Mesenchymal stem cell (in vitro differentiated cells and primary cell): ENCODE data around the gene GATM.

ENCODE experiments used
- DNase-seq: peaks from one replicate; pipeline ENCODE4 v3.0.0-alpha.2; 2013
- H2AFZ ChIP-seq: one replicate; pipeline ENCODE4 v1.6.1; 2013; ENCODE audit warnings: low read depth, mild to moderate bottlenecking, control low read depth, inconsistent platforms, low read length, moderate library complexity
- H2AK5ac ChIP-seq: 2 replicates; pipeline ENCODE4 v1.6.1; 2013; ENCODE audit warnings: low read length, moderate library complexity, mild to moderate bottlenecking, inconsistent platforms; ENCODE audit not compliant: severe bottlenecking
- H2BK120ac ChIP-seq: one replicate; pipeline ENCODE4 v1.6.1; 2013; ENCODE audit warnings: low read depth, mild to moderate bottlenecking, inconsistent platforms, low read length, moderate library complexity
- H2BK12ac ChIP-seq, 2 experiments: one replicate each; pipeline ENCODE4 v1.6.1; 2013; ENCODE audit warnings: inconsistent platforms in 2 of 2, low read length in 2 of 2, mild to moderate bottlenecking in 2 of 2, moderate library complexity in 2 of 2, control low read depth in 1 of 2
- H2BK15ac ChIP-seq: one replicate; pipeline ENCODE4 v1.6.1; 2013; ENCODE audit warnings: mild to moderate bottlenecking, low read depth, inconsistent platforms; ENCODE audit not compliant: poor library complexity, severe bottlenecking
- H2BK5ac ChIP-seq: 2 replicates; pipeline ENCODE4 v1.6.1; 2013; ENCODE audit warnings: low read depth, mild to moderate bottlenecking, low read length, control low read depth, inconsistent platforms; ENCODE audit not compliant: poor library complexity, severe bottlenecking
- H3K14ac ChIP-seq, 2 experiments: one replicate each; pipeline ENCODE4 v1.6.1; 2013; ENCODE audit warnings: inconsistent platforms in 2 of 2, low read length in 2 of 2, control low read depth in 1 of 2, mild to moderate bottlenecking in 1 of 2, moderate library complexity in 1 of 2
- H3K18ac ChIP-seq, 2 experiments: one replicate each; pipeline ENCODE4 v1.6.1; 2013; ENCODE audit warnings: inconsistent platforms in 2 of 2, low read length in 2 of 2, control low read depth in 1 of 2, low read depth in 1 of 2, mild to moderate bottlenecking in 1 of 2
- H3K23ac ChIP-seq, 2 experiments: one replicate each; pipeline ENCODE4 v1.6.1; 2013; ENCODE audit warnings: inconsistent platforms in 2 of 2, low read length in 2 of 2, mild to moderate bottlenecking in 2 of 2, moderate library complexity in 2 of 2, control low read depth in 1 of 2
- H3K27ac ChIP-seq: 2 replicates; pipeline ENCODE4 v1.5.1; 2013; ENCODE audit warnings: mild to moderate bottlenecking, moderate library complexity, low read length, control low read depth, inconsistent platforms; ENCODE audit not compliant: poor library complexity, severe bottlenecking
- H3K27me3 ChIP-seq, 2 experiments: 2 replicates each; pipeline versions ENCODE4 v1.6.1 to v1.7.0; 2013; ENCODE audit warnings: low read length in 2 of 2, mild to moderate bottlenecking in 2 of 2, moderate library complexity in 2 of 2, control low read depth in 1 of 2, inconsistent platforms in 1 of 2; ENCODE audit not compliant: control insufficient read depth in 1 of 2, insufficient read depth in 1 of 2
- H3K36me3 ChIP-seq, 2 experiments: 2 replicates each; pipeline versions ENCODE4 v1.6.1 to v1.7.0; 2013; ENCODE audit warnings: low read length in 2 of 2, control low read depth in 1 of 2, inconsistent platforms in 1 of 2, low read depth in 1 of 2, mild to moderate bottlenecking in 1 of 2; ENCODE audit not compliant: insufficient read depth in 2 of 2, control insufficient read depth in 1 of 2
- H3K4ac ChIP-seq, 2 experiments: one replicate each; pipeline ENCODE4 v1.6.1; 2013; ENCODE audit warnings: inconsistent platforms in 2 of 2, low read length in 2 of 2, mild to moderate bottlenecking in 2 of 2, moderate library complexity in 2 of 2, control low read depth in 1 of 2, low read depth in 1 of 2
- H3K4me1 ChIP-seq: 2 replicates; pipeline ENCODE4 v1.6.1; 2013; ENCODE audit warnings: low read depth, low read length, control low read depth; ENCODE audit not compliant: control insufficient read depth, insufficient read depth
- H3K4me2 ChIP-seq: 2 replicates; pipeline ENCODE4 v1.6.1; 2013; ENCODE audit warnings: low read length, mild to moderate bottlenecking, inconsistent platforms; ENCODE audit not compliant: poor library complexity, severe bottlenecking
- H3K4me3 ChIP-seq, 2 experiments: 2 replicates each; pipeline versions ENCODE4 v1.5.1 to v1.7.0; 2013; ENCODE audit warnings: low read length in 2 of 2, mild to moderate bottlenecking in 2 of 2, control low read depth in 1 of 2, low read depth in 1 of 2; ENCODE audit not compliant: insufficient read depth in 1 of 2
- H3K79me1 ChIP-seq: replicated peaks from 2 replicates; pipeline ENCODE4 v1.6.1; 2013; ENCODE audit warnings: mild to moderate bottlenecking, control low read depth, low read length, inconsistent platforms; ENCODE audit not compliant: poor library complexity, severe bottlenecking
- H3K9ac ChIP-seq: 2 replicates; pipeline ENCODE4 v1.7.0; 2013; ENCODE audit warnings: mild to moderate bottlenecking, low read length, moderate library complexity
- H3K9me3 ChIP-seq: 2 replicates; pipeline ENCODE4 v1.7.0; 2013; ENCODE audit warnings: mild to moderate bottlenecking, low read length; ENCODE audit not compliant: control insufficient read depth
- H4K8ac ChIP-seq: one replicate; pipeline ENCODE4 v1.6.1; 2013; ENCODE audit warnings: inconsistent platforms, mild to moderate bottlenecking, low read length, moderate library complexity
- H4K91ac ChIP-seq: one replicate; pipeline ENCODE4 v1.6.1; 2013; ENCODE audit warnings: mild to moderate bottlenecking, low read length, inconsistent platforms
- WGBS: methylation state at CpG from one replicate; pipeline ENCODE4 v1.1.7; 2013; ENCODE audit warnings: mixed read lengths; 5-methylcytosine and 5-hydroxymethylcytosine counted together

The GATM gene

DNA sequence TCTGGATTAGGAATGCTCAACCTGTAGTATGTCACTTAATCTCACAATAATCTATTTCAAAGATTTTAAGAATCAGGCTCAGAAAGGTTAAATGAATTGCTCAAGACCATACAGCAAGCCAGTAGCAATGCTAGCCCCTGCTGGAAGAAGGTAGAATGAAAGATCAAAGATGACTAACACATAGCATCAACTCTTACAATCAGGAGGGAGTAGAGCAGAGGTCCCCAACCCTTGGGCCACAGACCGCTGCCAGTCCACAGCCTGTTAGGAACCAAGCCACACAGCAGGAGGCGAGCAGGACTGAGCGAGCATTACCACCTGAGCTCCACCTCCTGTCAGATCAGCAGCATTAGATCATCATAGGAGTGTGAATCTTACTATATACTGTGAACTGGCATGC, 15.5 kb upstream of the GATM start:
- H3K36me3 ChIP-seq, result no peaks in the 10 kb centered on the region
- H2AFZ ChIP-seq, result no peak overlapping the region
- H2BK15ac ChIP-seq, result no peak overlapping the region
- H3K4me2 ChIP-seq, result no peak overlapping the region
- no peak overlapping the region for H3K18ac ChIP-seq
- H3K4me1 ChIP-seq, result no peaks in the 10 kb centered on the region
- H2BK12ac ChIP-seq, result no peak overlapping the region
- H3K27ac ChIP-seq, result no peak overlapping the region
- no peak overlapping the region for H2BK5ac ChIP-seq
- no peak overlapping the region for H3K23ac ChIP-seq
- peak; percentile 19 for DNase-seq
- no peak overlapping the region for H3K4ac ChIP-seq
- H3K4me3 ChIP-seq, result no peak overlapping the region
- peaks cover 17 to 35% of the 10 kb centered on the region in 2 experiments for H3K27me3 ChIP-seq
- H3K9me3 ChIP-seq, result no peaks in the 10 kb centered on the region
- H4K91ac ChIP-seq, result no peak overlapping the region
- H3K9ac ChIP-seq, result no peak overlapping the region
- no peaks in the 10 kb centered on the region for H3K79me1 ChIP-seq
- WGBS, result 29% methylated on average over 1 of the region's 3 CpGs
- no peak overlapping the region for H3K14ac ChIP-seq
- H2BK120ac ChIP-seq, result no peak overlapping the region
- H4K8ac ChIP-seq, result no peak overlapping the region
- no peak overlapping the region for H2AK5ac ChIP-seq

DNA sequence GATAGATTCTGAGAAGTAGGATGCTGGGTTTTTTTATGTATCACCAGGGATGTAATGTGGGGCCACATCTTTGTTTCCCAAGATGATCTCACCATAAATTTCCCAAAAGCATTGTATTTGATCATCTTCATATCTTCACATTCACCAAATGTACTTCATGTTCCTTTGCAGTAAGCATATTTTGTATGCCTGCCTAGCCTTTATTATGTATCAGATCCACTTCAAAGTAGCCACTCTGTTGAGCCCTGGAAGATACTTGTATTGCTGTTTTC, 14.2 kb upstream of the GATM start:
- Histone ChIP-seq H3K4ac (no peak overlapping the region), H2AK5ac (no peak overlapping the region), H2BK120ac (no peak overlapping the region), H3K9ac (no peak overlapping the region), H2BK5ac (no peak overlapping the region), H3K27ac (no peak overlapping the region), H2BK12ac (no peak overlapping the region), H3K4me3 (no peak overlapping the region), H3K9me3 (no peaks in the 10 kb centered on the region), H3K36me3 (no peaks in the 10 kb centered on the region), H3K18ac (no peak overlapping the region), H4K91ac (no peak overlapping the region), H3K23ac (no peak overlapping the region), H3K4me2 (no peak overlapping the region), H2BK15ac (no peak overlapping the region), H2AFZ (no peak overlapping the region), H3K14ac (no peak overlapping the region), H3K79me1 (no peaks in the 10 kb centered on the region), H3K4me1 (no peaks in the 10 kb centered on the region), H3K27me3 (peaks cover 28 to 32% of the 10 kb centered on the region in 2 experiments), H4K8ac (no peak overlapping the region)
- no peak for DNase-seq

DNA sequence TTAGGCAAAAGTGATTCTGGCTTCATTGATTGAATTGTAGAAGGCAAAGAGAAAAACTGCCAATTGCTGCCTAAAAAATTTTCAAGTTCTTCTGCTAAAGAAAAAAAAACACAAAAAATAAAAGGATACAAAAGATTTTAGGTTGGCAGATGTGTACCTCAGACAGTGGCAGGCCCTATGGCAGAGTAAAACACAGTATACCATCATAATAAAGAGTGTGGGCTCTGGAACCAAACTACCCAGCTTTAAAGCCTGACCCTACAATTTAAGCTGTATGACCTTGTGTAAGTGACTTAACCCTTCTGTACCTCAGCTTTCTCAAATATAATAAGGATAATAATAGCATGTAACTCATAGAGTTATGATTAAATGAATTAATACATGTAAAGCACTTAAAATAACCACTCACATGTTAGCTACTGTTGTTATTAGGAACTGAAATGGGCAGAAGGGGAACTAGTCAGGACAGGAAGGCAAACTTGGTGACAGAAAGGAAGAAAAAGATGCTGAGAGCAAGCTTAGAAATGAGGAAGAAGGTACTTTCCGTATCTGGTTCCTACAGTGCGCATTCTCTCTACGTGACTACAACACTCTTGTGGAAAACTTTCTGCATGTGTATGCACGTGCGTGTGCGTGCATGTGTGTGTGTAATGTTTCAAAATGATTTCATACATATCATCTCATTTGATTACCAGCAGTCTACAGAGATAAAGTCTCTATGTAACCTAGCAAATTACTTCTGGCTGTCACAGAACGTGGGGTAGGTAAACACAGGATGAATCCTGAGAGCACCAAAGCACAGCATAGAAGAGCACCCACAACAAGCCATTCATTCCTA, 13.6 kb upstream of the GATM start:
- Histone ChIP-seq H3K14ac (no peak overlapping the region), H2AK5ac (no peak overlapping the region), H2BK5ac (no peak overlapping the region), H3K4me2 (no peak overlapping the region), H3K9ac (no peak overlapping the region), H3K79me1 (no peaks in the 10 kb centered on the region), H3K27ac (no peak overlapping the region), H3K36me3 (no peaks in the 10 kb centered on the region), H4K91ac (no peak overlapping the region), H3K27me3 (peaks cover 29 to 32% of the 10 kb centered on the region in 2 experiments), H3K23ac (no peak overlapping the region), H3K4me3 (no peak overlapping the region), H4K8ac (no peak overlapping the region), H3K4ac (no peak overlapping the region), H3K4me1 (no peaks in the 10 kb centered on the region), H2AFZ (no peak overlapping the region), H3K18ac (no peak overlapping the region), H2BK12ac (no peak overlapping the region), H3K9me3 (no peaks in the 10 kb centered on the region), H2BK120ac (no peak overlapping the region), H2BK15ac (no peak overlapping the region)
- no peak for DNase-seq
- 88% methylated on average over 4 of the region's 7 CpGs for WGBS

DNA sequence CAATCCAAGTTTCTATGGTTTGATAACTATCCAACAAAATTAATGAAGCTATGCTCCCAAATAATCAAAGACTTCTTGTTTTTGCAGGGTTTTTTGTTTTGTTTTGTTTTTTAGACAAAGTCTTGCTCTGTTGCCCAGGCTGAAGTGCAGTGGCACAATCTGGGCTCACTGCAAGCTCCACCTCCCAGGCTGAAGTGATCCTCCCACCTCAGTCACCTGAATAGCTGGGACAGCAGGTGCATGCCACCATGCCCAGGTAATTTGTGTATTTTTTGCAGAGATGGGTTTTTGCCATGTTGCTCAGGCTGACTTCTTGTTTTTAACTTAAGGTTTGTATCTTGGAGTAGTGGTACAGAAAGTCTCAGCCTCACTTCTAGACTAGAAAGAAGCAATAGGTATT, 11.0 kb upstream of the GATM start:
- H2AFZ ChIP-seq, result no peak overlapping the region
- H3K9me3 ChIP-seq, result no peaks in the 10 kb centered on the region

More for the DNA sequence above, 11.0 kb upstream of the GATM start:
- Histone ChIP-seq H3K27me3 (peaks cover 25 to 43% of the 10 kb centered on the region in 2 experiments), H3K4ac (no peak overlapping the region), H3K4me2 (no peak overlapping the region), H3K4me1 (no peaks in the 10 kb centered on the region), H2BK120ac (no peak overlapping the region), H4K91ac (no peak overlapping the region), H3K79me1 (no peaks in the 10 kb centered on the region), H3K27ac (no peak overlapping the region), H2AK5ac (no peak overlapping the region), H2BK12ac (no peak overlapping the region), H3K14ac (no peak overlapping the region), H4K8ac (no peak overlapping the region), H3K36me3 (no peaks in the 10 kb centered on the region), H2BK15ac (no peak overlapping the region), H2BK5ac (no peak overlapping the region), H3K23ac (no peak overlapping the region), H3K18ac (no peak overlapping the region), H3K4me3 (no peak overlapping the region), H3K9ac (no peak overlapping the region)
- no peak for DNase-seq
